HEK293T (cell line): ENCODE measurements around the gene WNT8B.

Source experiments
- BHLHE40 ChIP-seq: fragments of 450-650 bp; IDR thresholded peaks from 2 replicates; pipeline ENCODE4 v1.6.1; 2016; ENCODE audit warnings: mild to moderate bottlenecking, moderate library complexity, borderline replicate concordance
- CTBP1 ChIP-seq: fragments of 450-650 bp; IDR thresholded peaks from 2 replicates; pipeline ENCODE4 v1.6.1; 2016; ENCODE audit warnings: borderline replicate concordance
- FOXK2 ChIP-seq: fragments of 450-650 bp; IDR thresholded peaks from 2 replicates; pipeline ENCODE4 v1.6.1; 2016; ENCODE audit warnings: mild to moderate bottlenecking
- FOXM1 ChIP-seq: fragments of 450-650 bp; IDR thresholded peaks from 2 replicates; pipeline ENCODE4 v1.6.1; 2017; ENCODE audit warnings: mild to moderate bottlenecking, borderline replicate concordance
- HDGF ChIP-seq: fragments of 450-650 bp; IDR thresholded peaks from 2 replicates; pipeline ENCODE4 v1.6.1; 2017; ENCODE audit warnings: antibody characterized with exemption, borderline replicate concordance
- NFRKB ChIP-seq: fragments of 450-650 bp; IDR thresholded peaks from 2 replicates; pipeline ENCODE4 v1.6.1; 2016; ENCODE audit warnings: mild to moderate bottlenecking, moderate library complexity
- SP1 ChIP-seq: fragments of 450-650 bp; IDR thresholded peaks from 2 replicates; pipeline ENCODE4 v1.6.1; 2017

DNA sequence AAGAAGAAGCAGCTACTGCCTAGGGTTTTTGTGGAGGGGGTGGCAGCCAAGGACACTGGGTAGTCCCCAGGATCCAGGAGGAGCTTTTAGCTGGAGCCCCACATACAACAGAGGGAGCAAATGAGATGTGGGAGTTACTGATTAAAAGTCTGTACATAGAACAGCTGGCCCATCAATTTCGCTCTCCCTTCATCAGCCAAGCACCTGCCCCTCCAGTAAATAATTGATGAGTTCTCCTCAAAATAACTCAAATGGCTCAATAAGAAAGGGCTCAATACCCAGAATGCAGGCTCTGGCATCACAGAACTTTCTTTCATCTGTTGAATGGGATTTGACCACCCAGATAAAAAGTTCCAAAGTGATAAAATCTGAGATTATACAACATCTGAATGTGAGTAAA, 15.1 kb upstream of the WNT8B start:
- TF ChIP-seq CTBP1 (no peak), FOXK2 (no peak), HDGF (no peak), FOXM1 (no peak), NFRKB (no peak), BHLHE40 (no peak), SP1 (no peak)
